Measurements from ENCODE around the gene UNC119B.
A peak's percentile ranks its signal among the peaks of the same experiment; 100 is the strongest.

UNC119B gene

GRCh38 chr12:120690083-120690450 is 20.2 kb upstream of the UNC119B start:
- H3K27ac ChIP-seq (ENCODE audit: low read length): no peak overlapping the region
- H3K9me3 ChIP-seq (ENCODE audit: insufficient read depth, low read depth, low read length): no peaks in the 10 kb centered on the region
- H3K36me3 ChIP-seq (ENCODE audit: insufficient read depth, low read depth, low read length): peaks cover 14% of the 10 kb centered on the region
- peak overlapping the region; percentile 88 for H3K4me3 ChIP-seq (ENCODE audit: low read length)
- H3K4me1 ChIP-seq (ENCODE audit: insufficient read depth, low read length): peaks cover 57% of the 10 kb centered on the region
- no peak overlapping the region for H3K9ac ChIP-seq (ENCODE audit: low read depth, low read length)
- H3K27me3 ChIP-seq (ENCODE audit: insufficient read depth, low read length): no peaks in the 10 kb centered on the region

GRCh38 chr12:120690978-120691377 is 19.3 kb upstream of the UNC119B start:
- peaks cover 23% of the 10 kb centered on the region for H3K36me3 ChIP-seq (ENCODE audit: insufficient read depth, low read depth, low read length)
- H3K4me1 ChIP-seq (ENCODE audit: insufficient read depth, low read length): peaks cover 54% of the 10 kb centered on the region
- no peaks in the 10 kb centered on the region for H3K9me3 ChIP-seq (ENCODE audit: insufficient read depth, low read depth, low read length)
- H3K27me3 ChIP-seq (ENCODE audit: insufficient read depth, low read length): no peaks in the 10 kb centered on the region
- peak overlapping the region; percentile 4; the same call in 1 of the 2 replicates for H3K9ac ChIP-seq (ENCODE audit: low read depth, low read length)
- H3K27ac ChIP-seq (ENCODE audit: low read length): no peak overlapping the region
- H3K4me3 ChIP-seq (ENCODE audit: low read length): 0 out of 2 replicates have a peak overlapping the region, but pooled peaks have one; percentile 8

- Histone ChIP-seq H3K36me3 (ENCODE audit: insufficient read depth, low read depth, low read length) (peaks cover 39% of the 10 kb centered on the region), H3K27ac (ENCODE audit: low read length) (peak overlapping the region; percentile 82), H3K4me1 (ENCODE audit: insufficient read depth, low read length) (peaks cover 54% of the 10 kb centered on the region), H3K4me3 (ENCODE audit: low read length) (no peak overlapping the region), H3K27me3 (ENCODE audit: insufficient read depth, low read length) (no peaks in the 10 kb centered on the region), H3K9me3 (ENCODE audit: insufficient read depth, low read depth, low read length) (no peaks in the 10 kb centered on the region), H3K9ac (ENCODE audit: low read depth, low read length) (peak overlapping the region; percentile 13; the same call in 1 of the 2 replicates)
These were observed 17.7 kb upstream of the UNC119B start for GRCh38 chr12:120692524-120693033.

GRCh38 chr12:120693848-120694247 is 16.4 kb upstream of the UNC119B start:
- Histone ChIP-seq H3K4me1 (ENCODE audit: insufficient read depth, low read length) (peaks cover 46% of the 10 kb centered on the region), H3K9ac (ENCODE audit: low read depth, low read length) (peak overlapping the region; percentile 13; the same call in 1 of the 2 replicates), H3K9me3 (ENCODE audit: insufficient read depth, low read depth, low read length) (no peaks in the 10 kb centered on the region), H3K27ac (ENCODE audit: low read length) (peak overlapping the region; percentile 58), H3K4me3 (ENCODE audit: low read length) (peak overlapping the region; percentile 34), H3K27me3 (ENCODE audit: insufficient read depth, low read length) (no peaks in the 10 kb centered on the region), H3K36me3 (ENCODE audit: insufficient read depth, low read depth, low read length) (peaks cover 52% of the 10 kb centered on the region)

- Histone ChIP-seq H3K4me3 (ENCODE audit: low read length) (no peak overlapping the region), H3K9me3 (ENCODE audit: insufficient read depth, low read depth, low read length) (no peaks in the 10 kb centered on the region), H3K27me3 (ENCODE audit: insufficient read depth, low read length) (no peaks in the 10 kb centered on the region), H3K9ac (ENCODE audit: low read depth, low read length) (no peak overlapping the region), H3K36me3 (ENCODE audit: insufficient read depth, low read depth, low read length) (peaks cover 77% of the 10 kb centered on the region), H3K27ac (ENCODE audit: low read length) (no peak overlapping the region), H3K4me1 (ENCODE audit: insufficient read depth, low read length) (peaks cover 23% of the 10 kb centered on the region; the same call in 1 of the 2 replicates)
These were observed 13.6 kb upstream of the UNC119B start for GRCh38 chr12:120696626-120697025.

GRCh38 chr12:120697344-120697743 is 12.9 kb upstream of the UNC119B start:
- H3K4me1 ChIP-seq (ENCODE audit: insufficient read depth, low read length): peaks cover 21% of the 10 kb centered on the region; the same call in 1 of the 2 replicates
- peaks cover 84% of the 10 kb centered on the region for H3K36me3 ChIP-seq (ENCODE audit: insufficient read depth, low read depth, low read length)
- no peak overlapping the region for H3K4me3 ChIP-seq (ENCODE audit: low read length)
- no peaks in the 10 kb centered on the region for H3K9me3 ChIP-seq (ENCODE audit: insufficient read depth, low read depth, low read length)
- no peaks in the 10 kb centered on the region for H3K27me3 ChIP-seq (ENCODE audit: insufficient read depth, low read length)
- no peak overlapping the region for H3K27ac ChIP-seq (ENCODE audit: low read length)
- H3K9ac ChIP-seq (ENCODE audit: low read depth, low read length): no peak overlapping the region

GRCh38 chr12:120698665-120699064 is 11.6 kb upstream of the UNC119B start:
- Histone ChIP-seq H3K36me3 (ENCODE audit: insufficient read depth, low read depth, low read length) (peaks cover 97% of the 10 kb centered on the region), H3K9ac (ENCODE audit: low read depth, low read length) (no peak overlapping the region), H3K4me1 (ENCODE audit: insufficient read depth, low read length) (peaks cover 8% of the 10 kb centered on the region; the same call in 1 of the 2 replicates), H3K4me3 (ENCODE audit: low read length) (no peak overlapping the region), H3K27me3 (ENCODE audit: insufficient read depth, low read length) (no peaks in the 10 kb centered on the region), H3K27ac (ENCODE audit: low read length) (no peak overlapping the region), H3K9me3 (ENCODE audit: insufficient read depth, low read depth, low read length) (no peaks in the 10 kb centered on the region)

- no peak overlapping the region for H3K4me3 ChIP-seq (ENCODE audit: low read length)
- H3K9ac ChIP-seq (ENCODE audit: low read depth, low read length): no peak overlapping the region
- no peaks in the 10 kb centered on the region for H3K9me3 ChIP-seq (ENCODE audit: insufficient read depth, low read depth, low read length)
- no peaks in the 10 kb centered on the region for H3K27me3 ChIP-seq (ENCODE audit: insufficient read depth, low read length)
- no peak overlapping the region for H3K27ac ChIP-seq (ENCODE audit: low read length)
- H3K36me3 ChIP-seq (ENCODE audit: insufficient read depth, low read depth, low read length): peaks cover 93% of the 10 kb centered on the region
- H3K4me1 ChIP-seq (ENCODE audit: insufficient read depth, low read length): peaks cover 1% of the 10 kb centered on the region; the same call in 1 of the 2 replicates
These were observed 10.7 kb upstream of the UNC119B start for GRCh38 chr12:120699553-120699952.

GRCh38 chr12:120700886-120701285 is 9.4 kb upstream of the UNC119B start:
- Histone ChIP-seq H3K27me3 (ENCODE audit: insufficient read depth, low read length) (no peaks in the 10 kb centered on the region), H3K36me3 (ENCODE audit: insufficient read depth, low read depth, low read length) (peaks cover 83% of the 10 kb centered on the region), H3K9ac (ENCODE audit: low read depth, low read length) (no peak overlapping the region), H3K4me1 (ENCODE audit: insufficient read depth, low read length) (no peaks in the 10 kb centered on the region), H3K4me3 (ENCODE audit: low read length) (no peak overlapping the region), H3K9me3 (ENCODE audit: insufficient read depth, low read depth, low read length) (no peaks in the 10 kb centered on the region), H3K27ac (ENCODE audit: low read length) (no peak overlapping the region)

GRCh38 chr12:120702637-120703036 is 7.6 kb upstream of the UNC119B start:
- H3K36me3 ChIP-seq (ENCODE audit: insufficient read depth, low read depth, low read length): peaks cover 65% of the 10 kb centered on the region
- no peaks in the 10 kb centered on the region for H3K4me1 ChIP-seq (ENCODE audit: insufficient read depth, low read length)
- H3K27me3 ChIP-seq (ENCODE audit: insufficient read depth, low read length): no peaks in the 10 kb centered on the region
- H3K4me3 ChIP-seq (ENCODE audit: low read length): no peak overlapping the region
- H3K9ac ChIP-seq (ENCODE audit: low read depth, low read length): no peak overlapping the region
- no peak overlapping the region for H3K27ac ChIP-seq (ENCODE audit: low read length)
- no peaks in the 10 kb centered on the region for H3K9me3 ChIP-seq (ENCODE audit: insufficient read depth, low read depth, low read length)

GRCh38 chr12:120703311-120703942 is 6.8 kb upstream of the UNC119B start:
- peaks cover 57% of the 10 kb centered on the region for H3K36me3 ChIP-seq (ENCODE audit: insufficient read depth, low read depth, low read length)
- H3K4me3 ChIP-seq (ENCODE audit: low read length): no peak overlapping the region

GRCh38 chr12:120705618-120706017 is 4.6 kb upstream of the UNC119B start:
- no peak overlapping the region for H3K27ac ChIP-seq (ENCODE audit: low read length)
- H3K36me3 ChIP-seq (ENCODE audit: insufficient read depth, low read depth, low read length): peaks cover 36% of the 10 kb centered on the region
- H3K27me3 ChIP-seq (ENCODE audit: insufficient read depth, low read length): no peaks in the 10 kb centered on the region
- no peak overlapping the region for H3K4me3 ChIP-seq (ENCODE audit: low read length)
- H3K4me1 ChIP-seq (ENCODE audit: insufficient read depth, low read length): no peaks in the 10 kb centered on the region; the same call in 1 of the 2 replicates
- no peak overlapping the region for H3K9ac ChIP-seq (ENCODE audit: low read depth, low read length)
- no peaks in the 10 kb centered on the region for H3K9me3 ChIP-seq (ENCODE audit: insufficient read depth, low read depth, low read length)

More at GRCh38 chr12:120703311-120703942, 6.8 kb upstream of the UNC119B start:
- Histone ChIP-seq H3K27me3 (ENCODE audit: insufficient read depth, low read length) (no peaks in the 10 kb centered on the region), H3K27ac (ENCODE audit: low read length) (no peak overlapping the region), H3K9me3 (ENCODE audit: insufficient read depth, low read depth, low read length) (no peaks in the 10 kb centered on the region), H3K4me1 (ENCODE audit: insufficient read depth, low read length) (no peaks in the 10 kb centered on the region), H3K9ac (ENCODE audit: low read depth, low read length) (no peak overlapping the region)
